ENCODE data around the gene CCDC197. TPM values are rescaled to one million over a fixed set of nuclear protein-coding genes. Genes with fewer than 3 reads are reported as not detected.
A peak's percentile ranks its signal among the peaks of the same experiment; 100 is the strongest.

CCDC197 gene
- total RNA-seq, 1 experiment from 2014 or later, result not detected

DNA sequence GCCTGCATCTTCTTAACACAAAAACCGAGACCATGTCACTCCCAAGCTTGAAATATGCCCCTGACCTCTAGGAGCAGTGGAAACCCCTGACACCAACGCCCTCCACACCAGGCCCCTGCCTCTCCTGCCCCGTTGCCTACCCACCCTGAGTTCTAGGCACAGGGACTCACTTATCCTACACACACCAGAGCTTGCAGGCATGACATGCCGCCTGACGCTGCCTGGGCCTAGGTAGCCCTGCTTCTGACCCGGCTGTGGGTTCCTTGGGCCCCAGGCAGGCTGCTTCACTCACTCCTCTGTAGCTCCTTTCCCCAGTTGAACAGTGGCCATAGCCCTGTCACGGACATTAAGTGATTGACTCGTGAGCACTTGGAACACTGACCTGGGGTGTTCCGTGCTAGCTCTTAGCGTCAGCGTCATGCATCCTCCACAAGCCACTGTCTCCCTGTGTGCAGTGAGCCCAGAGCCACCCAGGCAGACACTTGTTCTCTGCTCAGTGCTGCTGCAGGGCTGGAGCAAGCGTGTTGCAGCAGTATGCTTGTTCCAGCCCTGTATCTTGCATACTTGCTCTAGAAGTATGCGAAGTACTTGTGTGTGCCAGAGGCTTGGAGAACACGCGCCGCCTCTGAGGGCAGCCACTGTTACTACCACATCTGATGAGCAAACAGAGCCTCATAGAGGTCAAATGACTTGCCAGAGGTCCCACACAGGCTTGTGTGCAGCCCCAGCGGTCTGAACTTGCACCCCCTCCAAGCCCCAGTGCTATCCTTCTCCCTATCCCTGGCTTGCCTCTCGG is 44.6 kb downstream of the CCDC197 start:
- DNase-seq (ENCODE audit: low spot score), result no peak

DNA sequence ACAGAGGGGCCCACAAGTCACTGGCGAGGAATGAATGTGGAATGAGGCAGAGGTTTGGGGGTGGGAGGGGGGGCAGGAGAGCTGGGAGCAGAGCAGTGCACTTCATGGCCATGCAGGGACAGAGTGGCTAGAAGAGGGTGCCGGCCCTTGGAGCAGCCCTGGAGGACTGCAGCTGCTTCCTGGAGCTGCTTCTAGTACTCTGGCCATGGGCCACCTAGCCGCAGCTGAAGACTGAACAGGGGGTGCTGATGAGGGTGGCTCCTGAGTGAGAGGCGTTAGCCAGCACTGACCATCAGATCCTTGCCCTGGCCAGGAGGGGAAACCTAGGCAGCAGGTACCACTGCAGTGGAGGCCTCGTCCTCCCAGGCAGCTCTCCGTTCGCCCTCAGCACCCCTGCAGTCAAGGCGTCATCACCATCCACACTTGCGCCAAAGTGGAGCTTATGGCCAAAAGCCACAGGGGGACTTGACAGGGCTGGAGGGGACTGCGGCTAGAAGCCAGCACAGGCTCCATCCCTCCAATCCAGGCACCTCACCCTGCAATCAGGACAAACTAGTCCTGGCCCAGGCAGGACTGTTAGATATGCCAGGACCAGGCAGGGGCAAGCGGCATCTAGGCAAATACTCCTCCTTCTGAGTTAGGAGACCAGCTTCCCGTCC is 45.5 kb downstream of the CCDC197 start:
- no peak for DNase-seq (ENCODE audit: low spot score)

DNA sequence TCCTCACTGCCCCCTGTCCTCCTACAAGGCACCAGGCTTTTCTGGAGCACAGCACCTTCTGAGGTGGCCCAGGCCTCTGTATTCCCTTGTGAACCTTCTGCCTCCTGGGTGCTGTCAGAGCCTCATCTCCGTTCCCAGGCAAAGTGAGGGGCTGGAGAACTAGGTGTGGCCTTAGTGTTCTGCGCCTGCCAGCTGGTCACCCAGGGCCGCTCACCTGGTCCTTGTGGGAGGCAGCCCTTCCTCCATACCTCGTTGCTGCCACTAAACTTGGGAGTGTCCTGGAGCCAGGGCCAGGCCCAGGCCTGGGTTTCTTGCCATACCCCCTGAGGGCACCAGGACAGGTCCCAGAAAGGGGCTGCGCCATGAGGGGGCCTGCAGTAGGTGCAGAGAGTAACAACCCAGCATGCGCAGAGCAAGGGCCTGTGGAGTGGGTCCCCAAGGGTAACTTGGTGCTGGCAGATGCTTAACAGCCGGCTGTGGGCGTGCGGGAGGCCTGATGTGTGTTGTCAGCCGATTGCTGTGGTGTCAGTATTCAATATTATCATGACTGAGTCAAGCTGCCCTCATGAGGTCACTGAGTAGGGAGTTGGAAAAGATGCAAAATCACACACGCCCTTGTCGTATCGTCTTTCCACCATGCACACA is 46.1 kb downstream of the CCDC197 start:
- DNase-seq (ENCODE audit: low spot score), result no peak

DNA sequence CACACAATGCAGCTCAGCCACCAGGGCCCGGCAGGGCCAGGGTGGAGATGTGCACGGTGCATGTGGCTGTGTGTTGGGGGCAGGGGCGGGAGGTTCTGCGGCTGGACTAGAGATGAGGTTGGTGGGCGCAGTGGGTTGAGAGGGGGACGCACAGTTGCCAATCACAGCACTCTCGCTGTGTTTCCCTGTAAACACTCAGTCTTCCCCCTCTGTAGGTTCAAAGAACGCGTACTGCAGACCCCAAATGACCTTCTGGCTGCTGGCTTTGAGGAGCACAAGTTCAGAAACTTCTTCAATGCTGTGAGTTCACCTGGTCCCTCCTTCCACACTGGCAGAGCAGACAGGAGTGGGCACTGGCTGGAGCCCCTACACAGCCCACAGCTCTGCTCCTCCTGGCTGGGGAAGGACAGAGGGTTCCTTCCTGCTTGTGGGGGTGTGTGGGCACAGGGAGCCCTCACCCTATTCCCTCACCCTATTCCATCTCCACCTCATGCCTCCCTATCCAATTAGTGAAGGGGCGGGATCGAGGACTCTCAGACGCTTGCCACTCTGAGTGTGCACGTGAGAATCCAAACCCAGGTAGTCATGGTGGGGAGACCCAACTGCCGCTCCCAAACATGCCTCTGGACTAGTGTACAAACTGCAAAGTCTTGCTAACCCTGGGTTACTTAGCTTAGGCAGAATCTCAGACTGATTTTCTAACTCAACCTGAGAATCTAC is 46.8 kb downstream of the CCDC197 start:
- DNase-seq (ENCODE audit: low spot score), result no peak

DNA sequence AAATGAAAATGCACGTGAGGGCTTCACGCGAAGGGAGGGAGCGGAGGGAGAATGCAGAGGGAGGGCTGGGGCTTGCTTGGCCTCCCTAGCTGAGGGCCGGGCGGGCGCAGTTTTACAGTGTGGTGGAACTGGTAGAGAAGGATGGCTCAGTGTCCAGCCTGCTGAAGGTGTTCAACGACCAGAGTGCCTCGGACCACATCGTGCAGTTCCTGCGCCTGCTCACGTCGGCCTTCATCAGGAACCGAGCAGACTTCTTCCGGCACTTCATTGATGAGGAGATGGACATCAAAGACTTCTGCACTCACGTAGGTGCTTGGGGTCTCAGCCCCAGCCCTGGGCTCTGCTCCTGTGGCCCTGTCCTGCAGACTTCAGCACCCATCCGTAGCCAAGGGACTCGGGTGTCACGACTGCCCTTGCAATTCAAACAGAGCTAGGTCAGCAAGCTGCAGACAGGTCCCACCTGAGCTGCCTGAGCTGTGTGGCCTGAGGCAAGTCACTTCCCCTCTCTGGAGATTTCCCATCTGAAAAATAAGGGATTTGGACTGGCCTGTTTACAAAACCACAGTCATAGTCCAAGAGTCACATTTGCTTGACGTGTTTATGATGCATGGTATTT is 47.5 kb downstream of the CCDC197 start:
- DNase-seq (ENCODE audit: low spot score), result no peak

DNA sequence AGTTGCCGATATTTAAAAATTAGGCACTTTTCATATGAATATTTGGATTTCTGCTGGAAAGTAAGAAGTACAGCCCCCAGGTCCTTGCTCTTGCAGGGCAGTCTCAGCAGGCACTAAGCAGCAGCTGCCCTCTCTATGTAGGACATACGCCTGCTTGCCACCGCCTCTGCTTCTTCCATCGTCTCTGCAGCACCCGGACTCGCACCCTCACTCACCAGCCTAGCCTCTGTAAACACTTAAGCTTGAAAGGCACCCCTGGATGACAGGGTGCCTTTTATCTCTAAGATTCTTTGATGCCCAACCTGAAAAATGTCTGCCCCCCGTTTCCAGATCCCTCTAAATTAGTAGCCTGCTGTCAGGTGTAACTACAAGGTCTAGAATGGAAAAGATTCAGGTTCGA is 48.0 kb downstream of the CCDC197 start:
- DNase-seq (ENCODE audit: low spot score), result no peak

DNA sequence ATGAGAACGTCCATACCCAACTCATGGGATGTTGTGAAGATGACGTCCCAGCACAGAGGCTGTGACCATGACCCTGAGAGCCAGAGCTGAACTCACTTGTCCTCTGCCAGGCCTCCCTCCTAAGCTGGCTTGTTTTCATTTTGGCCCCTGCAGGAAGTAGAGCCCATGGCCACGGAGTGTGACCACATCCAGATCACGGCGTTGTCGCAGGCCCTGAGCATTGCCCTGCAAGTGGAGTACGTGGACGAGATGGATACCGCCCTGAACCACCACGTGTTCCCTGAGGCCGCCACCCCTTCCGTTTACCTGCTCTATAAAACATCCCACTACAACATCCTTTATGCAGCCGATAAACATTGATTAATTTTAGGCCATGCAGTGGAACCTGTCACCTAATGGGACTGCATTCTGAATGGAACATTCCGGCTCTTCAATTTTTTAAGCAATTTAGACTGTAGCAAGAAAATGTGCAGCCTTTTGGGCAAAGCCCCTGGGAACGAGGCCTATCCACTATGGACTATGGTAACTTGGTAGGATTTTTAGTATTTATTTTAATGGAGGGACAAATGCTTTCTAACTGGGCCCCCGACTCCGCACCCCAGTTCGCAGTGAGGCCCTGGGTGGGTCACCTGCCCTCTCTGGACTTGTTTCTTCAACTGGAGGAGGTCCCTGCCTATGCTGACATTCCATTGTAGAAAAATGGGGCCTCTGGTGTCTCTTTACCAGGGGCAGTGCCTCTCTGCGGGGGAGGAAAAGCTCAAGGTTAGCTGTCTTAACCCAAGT is 48.7 kb downstream of the CCDC197 start:
- no peak for DNase-seq (ENCODE audit: low spot score)

DNA sequence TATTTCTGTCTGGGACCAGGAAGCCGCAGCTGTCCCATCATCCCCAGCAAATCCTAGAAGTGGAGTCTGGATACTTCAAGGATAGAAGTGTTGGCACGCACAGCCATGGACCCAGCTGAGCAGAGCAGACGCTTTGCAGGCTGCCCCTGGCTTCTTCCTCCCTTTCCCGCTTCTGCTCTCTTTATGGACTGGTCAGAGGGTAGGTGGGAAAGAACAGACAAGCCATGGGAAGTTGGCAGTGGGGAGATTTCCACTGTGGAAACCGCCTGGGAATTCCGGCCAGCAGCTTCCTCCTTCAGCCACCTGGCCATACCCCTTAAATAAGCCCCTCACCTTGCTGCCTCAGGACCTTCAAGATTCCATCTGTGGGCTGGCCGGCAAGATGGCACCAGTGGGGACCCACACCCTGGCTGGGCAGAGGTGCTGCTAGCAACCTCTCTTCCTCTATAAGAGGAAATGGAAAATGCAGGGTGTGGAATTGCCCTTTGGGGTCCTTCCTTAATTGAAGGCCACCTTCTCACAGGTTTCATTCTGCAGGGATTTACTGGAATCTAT is 49.7 kb downstream of the CCDC197 start:
- no peak for DNase-seq (ENCODE audit: low spot score)

DNA sequence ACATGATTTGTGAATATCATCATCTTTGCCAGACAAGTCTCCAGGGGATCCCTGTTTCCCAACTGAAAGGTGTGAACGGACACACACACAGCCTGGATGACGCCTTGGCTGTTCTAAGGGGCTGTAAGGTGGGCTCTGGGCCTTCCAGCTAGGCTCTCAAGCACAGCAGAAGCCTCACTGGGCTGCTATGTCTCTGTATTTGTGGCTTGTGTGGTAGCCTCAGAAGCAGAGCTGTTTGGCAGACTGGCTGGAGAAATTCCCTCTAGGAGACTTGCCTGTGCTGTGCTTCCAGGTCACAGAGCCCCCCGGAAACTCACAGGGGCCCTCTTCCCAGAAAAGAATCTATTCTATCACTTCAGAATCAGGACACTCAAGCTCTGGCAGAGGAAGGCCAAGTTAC is 50.5 kb downstream of the CCDC197 start:
- DNase-seq (ENCODE audit: low spot score), result no peak

DNA sequence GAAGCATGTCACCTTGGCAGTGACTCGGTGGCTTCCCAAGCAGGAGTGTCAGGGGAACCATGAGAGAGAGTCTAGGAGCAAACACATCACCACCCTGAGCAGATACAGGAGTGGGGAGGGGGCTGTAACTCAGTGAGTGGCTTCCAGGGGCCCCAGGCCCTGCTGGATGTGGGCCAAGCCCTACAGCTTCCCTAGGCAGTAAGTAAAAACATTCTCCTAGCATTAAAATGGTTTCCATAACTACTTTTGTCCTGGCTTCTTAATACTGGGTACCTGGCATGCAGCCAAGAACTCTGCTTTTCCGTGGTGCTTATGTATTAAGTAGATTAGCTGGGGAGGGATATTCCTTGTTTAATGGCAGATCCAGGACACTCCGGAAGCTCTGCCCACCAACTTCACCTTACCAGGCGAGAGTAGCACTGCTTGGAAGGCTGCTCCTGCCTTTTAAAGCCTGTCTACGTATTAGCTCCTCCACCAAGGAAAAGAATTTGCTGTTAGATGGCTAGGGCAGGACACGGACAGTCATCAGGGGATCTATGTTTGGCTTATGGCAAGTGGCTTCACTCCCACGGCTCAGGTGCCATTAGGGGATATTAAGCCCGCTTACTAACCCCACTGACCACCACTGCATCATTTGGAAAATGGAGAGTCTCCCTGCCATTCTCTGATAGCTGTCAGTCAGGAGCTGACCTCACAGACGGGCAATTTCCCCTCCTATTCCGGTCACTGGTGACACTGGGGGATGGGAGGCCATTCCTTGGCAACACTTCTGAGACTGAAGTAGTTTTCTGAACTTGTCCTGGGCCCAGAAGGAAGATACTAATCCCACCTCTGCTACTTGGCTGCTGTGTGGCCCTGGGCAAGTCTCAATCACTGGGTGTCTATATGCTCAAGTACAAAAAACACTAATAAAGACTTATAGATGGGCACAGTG is 51.9 kb downstream of the CCDC197 start:
- no peak for DNase-seq (ENCODE audit: low spot score)

DNA sequence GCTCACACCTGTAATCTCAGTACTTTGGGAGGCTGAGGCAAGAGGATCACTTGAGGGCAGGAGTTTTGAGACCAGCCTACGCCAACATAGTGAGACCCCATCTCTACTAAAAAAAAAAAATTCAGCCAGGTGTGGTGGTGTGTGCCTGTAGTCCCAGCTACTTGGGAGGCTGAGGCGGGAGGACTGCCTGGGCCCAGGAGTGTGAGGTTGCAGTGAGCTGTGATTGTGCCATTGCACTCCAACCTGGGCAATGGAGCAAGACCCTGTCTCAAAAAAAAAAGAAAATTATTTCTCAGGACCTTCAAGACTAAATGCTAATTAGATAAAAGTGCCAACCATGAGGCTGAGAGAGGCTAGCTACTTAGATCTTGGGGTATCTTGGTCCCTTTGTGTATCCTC is 52.5 kb downstream of the CCDC197 start:
- no peak for DNase-seq (ENCODE audit: low spot score)

DNA sequence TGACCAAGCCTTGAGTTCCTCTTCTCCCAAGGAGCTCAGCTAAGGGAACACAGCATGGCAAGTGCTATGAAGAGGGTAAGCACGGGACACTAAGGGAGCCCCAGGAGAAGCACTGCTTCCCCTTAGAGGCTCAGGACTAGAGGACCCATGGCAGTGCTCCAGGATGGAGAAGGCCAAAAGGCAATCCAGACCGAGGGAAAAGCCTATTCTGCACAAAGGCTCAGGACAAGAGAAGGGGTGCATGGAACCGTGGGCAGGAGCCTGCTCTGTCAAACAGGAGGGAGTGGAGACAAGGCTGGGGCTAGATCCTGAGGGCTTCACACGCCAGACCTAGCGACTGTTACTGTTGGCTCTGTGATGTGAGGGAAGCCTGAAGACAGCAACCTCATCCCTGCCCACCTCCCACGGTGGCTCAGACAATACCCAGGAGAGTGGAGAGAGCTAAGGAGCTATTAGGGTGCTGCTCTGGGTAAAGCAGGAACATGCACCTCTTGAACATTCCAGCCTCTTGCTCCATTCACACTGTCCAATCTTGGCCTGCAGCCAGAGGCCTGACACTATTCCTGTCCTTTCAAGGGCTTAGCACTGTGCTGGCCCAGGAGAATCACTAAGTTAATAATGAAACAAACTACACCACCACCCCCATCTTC is 53.3 kb downstream of the CCDC197 start:
- DNase-seq (ENCODE audit: low spot score), result no peak

DNA sequence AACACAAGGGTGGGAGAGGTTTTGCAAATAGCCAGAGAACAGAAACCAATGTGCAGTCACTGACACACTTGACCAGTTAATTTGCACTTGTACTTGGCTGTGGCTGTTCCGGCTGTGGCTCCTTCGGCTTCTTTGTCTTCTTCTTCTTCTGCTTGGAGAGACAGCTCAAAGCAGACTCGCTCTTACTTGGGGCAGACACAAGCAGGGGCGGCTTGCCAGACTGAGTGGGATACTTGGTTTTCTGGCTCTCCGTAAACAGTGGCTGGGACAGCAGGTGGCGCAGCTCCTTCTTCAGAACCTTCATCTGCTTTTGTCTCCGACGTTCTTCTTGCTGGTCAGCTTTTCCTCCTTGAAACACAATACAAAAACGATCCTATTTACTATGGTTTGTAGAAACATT is 54.0 kb downstream of the CCDC197 start:
- peak; percentile 57 for DNase-seq (ENCODE audit: low spot score)

DNA sequence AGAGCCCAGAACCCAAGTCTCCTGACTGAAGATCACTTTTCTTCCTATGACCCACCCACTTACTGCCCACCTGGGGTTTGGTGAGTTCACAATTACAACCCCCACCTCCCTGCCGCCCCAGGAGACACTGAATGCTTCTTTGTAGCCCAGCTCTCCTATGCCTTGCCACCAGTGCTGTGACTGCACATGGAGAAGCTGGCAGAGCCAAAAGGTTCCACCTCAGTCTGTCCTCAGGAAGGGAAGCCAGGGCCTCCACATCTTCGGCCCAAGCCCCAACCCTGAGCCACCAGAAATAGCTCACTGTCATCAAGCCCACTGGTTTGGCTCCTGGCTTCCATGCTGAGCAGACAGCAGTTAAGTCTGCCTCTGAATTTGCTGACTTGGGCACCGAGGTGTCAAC is 54.7 kb downstream of the CCDC197 start:
- DNase-seq (ENCODE audit: low spot score), result no peak

DNA sequence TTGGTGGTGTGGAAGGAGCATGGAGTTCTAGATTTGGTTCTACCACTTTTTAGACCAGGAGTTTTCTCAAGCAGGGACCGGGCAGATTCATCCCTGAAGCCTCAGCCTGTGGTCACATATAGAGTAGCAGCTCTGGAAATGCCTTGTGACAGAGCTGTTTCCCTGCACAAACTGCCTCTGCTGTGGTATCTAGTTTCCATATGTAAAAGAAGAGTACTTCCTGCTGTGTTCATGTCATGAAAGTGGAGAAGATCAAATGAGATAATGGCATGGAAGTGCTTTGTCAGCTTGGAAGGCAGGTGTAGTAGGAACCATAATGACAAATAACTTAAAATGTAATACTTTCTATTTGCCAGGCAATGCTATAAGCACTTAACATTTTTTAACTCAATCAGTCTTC is 55.1 kb downstream of the CCDC197 start:
- DNase-seq (ENCODE audit: low spot score), result no peak

DNA sequence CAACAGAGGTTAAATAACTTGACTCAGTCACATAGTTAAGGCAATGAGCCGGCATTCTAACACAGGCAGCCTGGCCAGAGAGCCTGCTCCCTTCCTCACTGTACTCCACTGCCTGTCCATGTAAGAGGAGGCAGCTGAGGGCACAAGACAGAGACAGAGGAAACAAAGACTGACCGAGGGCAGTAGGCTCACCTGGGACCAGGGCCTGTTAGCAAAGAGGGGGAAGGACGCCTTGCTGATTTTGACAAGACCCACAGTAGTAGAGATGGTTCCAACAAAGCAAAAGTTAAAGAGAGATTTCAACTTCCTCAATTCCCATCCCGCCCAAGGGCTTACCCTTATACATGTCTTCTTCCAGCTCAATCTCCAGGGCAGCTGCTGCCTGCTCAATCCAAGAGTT is 55.6 kb downstream of the CCDC197 start:
- DNase-seq (ENCODE audit: low spot score), result no peak

DNA sequence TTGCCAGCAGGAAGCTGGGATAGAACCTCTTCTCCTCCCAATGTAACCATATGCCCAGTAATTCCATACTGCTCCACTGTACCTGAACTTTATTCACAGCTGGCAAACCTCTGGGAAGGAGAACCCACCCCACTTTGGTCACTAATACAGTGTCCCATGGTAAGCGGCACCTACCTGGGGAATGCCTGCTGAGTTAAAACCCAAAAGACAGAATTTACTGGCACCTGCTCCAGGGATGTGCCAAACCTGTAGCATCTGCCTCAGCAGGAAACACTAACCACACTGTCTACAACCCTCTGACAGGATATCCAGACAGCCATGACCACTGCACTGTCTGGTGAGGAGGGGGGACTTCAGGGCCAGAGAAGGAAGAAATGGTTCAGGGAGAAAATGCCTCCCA is 57.3 kb downstream of the CCDC197 start:
- no peak for DNase-seq (ENCODE audit: low spot score)

DNA sequence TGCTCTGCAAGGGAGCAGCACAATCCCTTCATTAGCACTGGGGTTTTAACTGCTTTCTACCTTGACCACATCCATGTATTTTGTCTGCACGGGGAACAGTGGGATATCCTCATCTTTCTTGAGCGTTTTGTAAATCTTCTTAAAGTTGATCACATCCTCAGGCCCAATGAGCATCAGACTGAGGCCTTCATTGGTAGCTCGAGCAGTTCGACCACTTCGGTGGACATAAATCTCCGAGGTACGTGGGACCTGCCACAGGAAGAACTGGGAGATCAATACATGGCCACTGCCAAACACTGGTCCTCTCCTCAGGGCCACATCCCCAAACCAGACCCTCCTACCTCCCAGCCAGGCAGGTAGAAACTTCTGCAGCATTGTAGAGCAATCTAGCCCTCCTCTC is 57.8 kb downstream of the CCDC197 start:
- no peak for DNase-seq (ENCODE audit: low spot score)

Measured in HT-29 (cell line).